Ishikawa (cell line): ENCODE data around the gene OAT.

ENCODE experiments used
- CEBPB ChIP-seq: IDR thresholded peaks from 2 replicates; pipeline ENCODE4 v1.6.1; 2012
- CREB1 ChIP-seq: IDR thresholded peaks from 2 replicates; pipeline ENCODE4 v1.6.1; 2012; ENCODE audit warnings: low read depth
- EGR1 ChIP-seq: IDR thresholded peaks from 2 replicates; pipeline ENCODE4 v1.6.1; 2012
- EP300 ChIP-seq: IDR thresholded peaks from 2 replicates; pipeline ENCODE4 v1.6.1; 2012; ENCODE audit warnings: borderline replicate concordance
- FOXM1 ChIP-seq: IDR thresholded peaks from 2 replicates; pipeline ENCODE4 v1.6.1; 2012; ENCODE audit warnings: low read depth, borderline replicate concordance
- MAX ChIP-seq: IDR thresholded peaks from 2 replicates; pipeline ENCODE4 v1.6.1; 2012
- NFIC ChIP-seq: IDR thresholded peaks from 2 replicates; pipeline ENCODE4 v1.6.1; 2012
- RAD21 ChIP-seq: IDR thresholded peaks from 2 replicates; pipeline ENCODE4 v1.6.1; 2012; ENCODE audit warnings: low read depth
- TAF1 ChIP-seq: IDR thresholded peaks from 2 replicates; pipeline ENCODE4 v1.6.1; 2012; ENCODE audit warnings: low read depth, mild to moderate bottlenecking
- TCF12 ChIP-seq: IDR thresholded peaks from 2 replicates; pipeline ENCODE4 v1.6.1; 2012; ENCODE audit warnings: low read depth
- TEAD4 ChIP-seq: IDR thresholded peaks from 2 replicates; pipeline ENCODE4 v1.6.1; 2012
- USF1 ChIP-seq: IDR thresholded peaks from 2 replicates; pipeline ENCODE4 v1.6.1; 2012
- YY1 ChIP-seq: IDR thresholded peaks from 2 replicates; pipeline ENCODE4 v1.6.1; 2012; ENCODE audit warnings: low read depth
- ZBTB7A ChIP-seq: IDR thresholded peaks from 2 replicates; pipeline ENCODE4 v1.6.1; 2012; ENCODE audit warnings: low read depth
- TF ChIP-seq, protein P1 (sequence below): IDR thresholded peaks from 2 replicates; pipeline ENCODE4 v1.6.1; 2012; ENCODE audit warnings: low read depth, mild to moderate bottlenecking

The OAT gene

DNA sequence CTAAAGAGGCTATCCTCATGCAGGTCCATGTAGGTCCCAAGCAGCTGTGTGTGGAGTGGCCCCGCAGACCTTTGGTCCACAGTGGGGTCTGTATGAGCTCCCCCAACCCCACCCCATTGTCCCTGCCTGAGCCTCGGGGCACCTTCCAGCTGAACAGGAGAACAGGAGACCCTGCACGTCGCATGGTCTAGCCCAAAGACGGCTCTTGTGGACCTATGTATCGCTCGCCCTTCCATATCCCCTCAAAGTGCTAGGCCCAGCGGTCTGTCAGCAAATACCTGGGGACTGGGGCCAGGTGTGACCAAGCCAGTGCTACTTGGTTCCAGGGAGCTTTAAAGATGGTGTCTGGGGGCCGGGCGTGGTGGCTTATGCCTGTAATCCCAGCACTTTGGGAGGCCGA lies 43.0 kb downstream of the OAT start:
- no peak for TF ChIP-seq TCF12
- TF ChIP-seq TAF1: no peak
- TF ChIP-seq RAD21: no peak
- TF ChIP-seq CREB1: no peak
- TF ChIP-seq, protein P1, sequence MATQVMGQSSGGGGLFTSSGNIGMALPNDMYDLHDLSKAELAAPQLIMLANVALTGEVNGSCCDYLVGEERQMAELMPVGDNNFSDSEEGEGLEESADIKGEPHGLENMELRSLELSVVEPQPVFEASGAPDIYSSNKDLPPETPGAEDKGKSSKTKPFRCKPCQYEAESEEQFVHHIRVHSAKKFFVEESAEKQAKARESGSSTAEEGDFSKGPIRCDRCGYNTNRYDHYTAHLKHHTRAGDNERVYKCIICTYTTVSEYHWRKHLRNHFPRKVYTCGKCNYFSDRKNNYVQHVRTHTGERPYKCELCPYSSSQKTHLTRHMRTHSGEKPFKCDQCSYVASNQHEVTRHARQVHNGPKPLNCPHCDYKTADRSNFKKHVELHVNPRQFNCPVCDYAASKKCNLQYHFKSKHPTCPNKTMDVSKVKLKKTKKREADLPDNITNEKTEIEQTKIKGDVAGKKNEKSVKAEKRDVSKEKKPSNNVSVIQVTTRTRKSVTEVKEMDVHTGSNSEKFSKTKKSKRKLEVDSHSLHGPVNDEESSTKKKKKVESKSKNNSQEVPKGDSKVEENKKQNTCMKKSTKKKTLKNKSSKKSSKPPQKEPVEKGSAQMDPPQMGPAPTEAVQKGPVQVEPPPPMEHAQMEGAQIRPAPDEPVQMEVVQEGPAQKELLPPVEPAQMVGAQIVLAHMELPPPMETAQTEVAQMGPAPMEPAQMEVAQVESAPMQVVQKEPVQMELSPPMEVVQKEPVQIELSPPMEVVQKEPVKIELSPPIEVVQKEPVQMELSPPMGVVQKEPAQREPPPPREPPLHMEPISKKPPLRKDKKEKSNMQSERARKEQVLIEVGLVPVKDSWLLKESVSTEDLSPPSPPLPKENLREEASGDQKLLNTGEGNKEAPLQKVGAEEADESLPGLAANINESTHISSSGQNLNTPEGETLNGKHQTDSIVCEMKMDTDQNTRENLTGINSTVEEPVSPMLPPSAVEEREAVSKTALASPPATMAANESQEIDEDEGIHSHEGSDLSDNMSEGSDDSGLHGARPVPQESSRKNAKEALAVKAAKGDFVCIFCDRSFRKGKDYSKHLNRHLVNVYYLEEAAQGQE: no peak
- no peak for TF ChIP-seq FOXM1
- TF ChIP-seq ZBTB7A: no peak
- no peak for TF ChIP-seq CEBPB
- no peak for TF ChIP-seq YY1
- no peak for TF ChIP-seq MAX
- no peak for TF ChIP-seq EGR1
- TF ChIP-seq USF1: no peak
- TF ChIP-seq TEAD4: no peak

DNA sequence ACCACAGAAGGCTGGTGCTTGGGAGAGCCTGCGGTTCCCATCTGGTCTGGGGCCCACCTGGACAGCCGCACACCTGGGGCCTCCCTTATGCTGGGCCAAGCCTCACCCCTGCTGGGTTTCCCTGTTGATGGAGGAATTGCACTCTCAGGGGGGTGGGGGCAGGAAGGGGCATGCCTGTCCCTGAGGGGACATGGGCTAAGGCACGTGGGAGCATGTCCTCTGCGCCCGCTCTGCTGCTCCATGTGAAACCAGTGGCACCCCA lies 43.4 kb downstream of the OAT start:
- no peak for TF ChIP-seq RAD21
- no peak for TF ChIP-seq MAX
- TF ChIP-seq EGR1: no peak
- TF ChIP-seq CREB1: no peak
- no peak for TF ChIP-seq CEBPB
- no peak for TF ChIP-seq ZBTB7A
- TF ChIP-seq FOXM1: no peak

DNA sequence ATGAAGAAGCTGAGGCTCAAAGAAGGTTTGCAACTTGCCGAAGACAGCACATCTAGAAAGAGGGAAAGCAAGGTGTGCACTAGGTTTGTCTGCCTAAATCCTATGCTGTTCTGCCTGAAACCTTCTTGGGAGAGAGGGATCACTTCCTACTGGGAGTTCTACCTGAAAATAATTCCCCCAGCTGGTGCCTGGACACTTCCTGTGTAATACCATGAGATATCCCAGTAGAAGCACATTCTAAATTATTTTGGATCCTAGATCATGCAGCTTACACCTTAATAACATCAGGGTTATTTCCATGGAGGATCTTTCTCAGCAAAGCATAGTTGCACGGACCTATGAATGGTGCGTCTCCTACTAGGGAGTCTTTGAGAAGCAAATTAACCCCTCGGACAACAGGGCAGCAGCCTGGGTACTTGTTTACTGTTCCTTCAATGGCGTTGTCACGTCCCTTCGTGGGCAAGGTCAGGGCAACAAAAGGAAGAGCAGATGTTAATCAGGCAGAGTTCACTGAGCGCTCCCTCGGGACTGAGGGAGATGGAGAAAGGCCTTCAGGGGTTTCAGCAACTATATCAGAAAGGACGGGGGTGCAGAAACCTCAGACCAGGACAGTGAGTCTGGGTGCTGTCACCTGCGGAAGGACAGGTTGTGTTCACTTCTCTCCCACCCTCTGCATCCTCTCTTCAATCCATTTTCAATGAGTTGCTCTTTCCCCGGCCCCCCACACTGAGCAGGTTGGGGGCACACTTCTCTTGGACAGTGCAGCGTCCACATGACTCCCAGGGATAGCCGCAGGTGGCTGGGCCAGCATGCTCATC lies 44.0 kb downstream of the OAT start:
- TF ChIP-seq, protein P1: no peak
- TF ChIP-seq EP300: no peak
- TF ChIP-seq ZBTB7A: no peak
- TF ChIP-seq TAF1: no peak

DNA sequence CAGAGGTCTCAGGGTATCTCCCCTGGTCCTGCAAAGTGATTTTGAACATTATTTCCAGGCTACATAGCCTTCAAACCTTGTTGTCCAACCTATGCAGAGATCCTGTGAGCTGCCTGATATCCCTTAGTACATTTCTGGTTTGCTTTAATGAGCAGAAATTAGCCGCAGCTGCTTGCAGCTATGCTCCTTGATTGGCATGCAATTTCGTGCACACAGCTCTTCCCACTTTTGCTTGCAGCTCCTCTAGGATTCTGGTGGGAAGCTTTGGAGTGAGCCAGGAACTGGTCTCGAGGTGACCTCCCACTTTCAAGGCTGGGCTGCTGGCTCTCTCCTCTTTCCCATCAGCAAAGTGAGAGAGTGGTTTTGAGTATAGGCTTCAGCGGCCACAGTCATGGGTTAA lies 45.8 kb downstream of the OAT start:
- TF ChIP-seq FOXM1 (no peak), MAX (no peak), CEBPB (no peak), EGR1 (no peak), NFIC (no peak), USF1 (no peak), TCF12 (no peak), TAF1 (no peak), EP300 (no peak)

DNA sequence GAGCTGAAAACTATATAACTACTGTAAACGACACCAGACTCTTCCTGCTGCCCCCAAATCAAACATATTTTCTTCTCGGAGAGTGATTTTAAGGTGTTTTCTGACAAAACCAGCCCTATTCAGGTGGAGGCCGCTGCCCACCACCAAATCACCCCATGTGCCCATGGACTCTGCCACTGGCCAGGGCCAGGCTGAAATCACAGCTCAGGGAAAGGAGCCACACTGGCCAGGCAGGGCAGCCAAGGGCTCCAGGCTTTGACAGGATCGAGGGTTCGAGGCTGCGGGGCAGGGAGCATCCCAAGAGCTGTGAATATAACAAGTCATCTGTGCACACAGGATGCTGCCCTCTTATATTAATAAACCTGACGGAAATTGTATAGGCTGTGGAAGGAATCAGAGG lies 48.3 kb downstream of the OAT start:
- TF ChIP-seq MAX: no peak
- TF ChIP-seq, protein P1: no peak
- no peak for TF ChIP-seq RAD21
- no peak for TF ChIP-seq CREB1
- no peak for TF ChIP-seq ZBTB7A
- TF ChIP-seq EGR1: no peak
- TF ChIP-seq CEBPB: no peak
